ENCODE data around the gene MAB21L4.

Gene MAB21L4

GRCh38 chr2:240929364-240930095 lies 33.6 kb upstream of the MAB21L4 start:
- no peaks in the 10 kb centered on the region for H3K9me3 ChIP-seq (ENCODE audit: control insufficient read depth, insufficient read depth, low read length)
- no peaks in the 10 kb centered on the region for H3K4me1 ChIP-seq (ENCODE audit: insufficient read depth, low read length)
- H3K9ac ChIP-seq (ENCODE audit: low read depth, low read length) = no peak overlapping the region
- H3K36me3 ChIP-seq (ENCODE audit: insufficient read depth, low read length) = no peaks in the 10 kb centered on the region

- Histone ChIP-seq H3K9me3 (ENCODE audit: control insufficient read depth, insufficient read depth, low read length) (no peaks in the 10 kb centered on the region), H3K4me1 (ENCODE audit: insufficient read depth, low read length) (no peaks in the 10 kb centered on the region), H3K9ac (ENCODE audit: low read depth, low read length) (no peak overlapping the region), H3K36me3 (ENCODE audit: insufficient read depth, low read length) (no peaks in the 10 kb centered on the region)
Observed at GRCh38 chr2:240928476-240929363, 32.8 kb upstream of the MAB21L4 start.

DNA sequence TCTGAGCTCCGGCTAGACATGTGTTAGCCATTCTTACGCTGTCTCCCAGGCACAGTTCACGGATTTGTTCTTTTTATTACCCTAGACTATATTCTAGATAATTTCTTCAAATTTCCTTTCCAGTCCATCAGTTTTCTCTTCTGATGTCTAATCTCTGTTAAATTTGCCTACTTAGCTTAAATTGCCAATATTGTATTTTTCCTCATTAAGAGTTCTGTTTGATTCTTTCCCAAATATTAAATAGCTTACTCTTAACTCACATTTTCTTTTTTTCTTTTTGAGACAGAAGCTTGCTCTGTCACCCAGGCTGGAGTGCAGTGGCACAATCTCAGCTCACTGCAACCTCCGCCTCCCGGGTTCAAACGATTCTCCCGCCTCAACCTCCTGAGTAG lies 31.4 kb upstream of the MAB21L4 start:
- Histone ChIP-seq H3K9ac (ENCODE audit: low read depth, low read length) (no peak overlapping the region), H3K36me3 (ENCODE audit: insufficient read depth, low read length) (no peaks in the 10 kb centered on the region), H3K9me3 (ENCODE audit: control insufficient read depth, insufficient read depth, low read length) (no peaks in the 10 kb centered on the region), H3K4me1 (ENCODE audit: insufficient read depth, low read length) (no peaks in the 10 kb centered on the region; the same call in 1 of the 2 replicates)

- no peak overlapping the region for H3K9ac ChIP-seq (ENCODE audit: low read depth, low read length)
- H3K4me1 ChIP-seq (ENCODE audit: insufficient read depth, low read length) = no peaks in the 10 kb centered on the region; the same call in 1 of the 2 replicates
- no peaks in the 10 kb centered on the region for H3K36me3 ChIP-seq (ENCODE audit: insufficient read depth, low read length)
- H3K9me3 ChIP-seq (ENCODE audit: control insufficient read depth, insufficient read depth, low read length) = no peaks in the 10 kb centered on the region
Observed at GRCh38 chr2:240926516-240927389, 30.8 kb upstream of the MAB21L4 start.

GRCh38 chr2:240925568-240926515 lies 29.9 kb upstream of the MAB21L4 start:
- no peaks in the 10 kb centered on the region for H3K36me3 ChIP-seq (ENCODE audit: insufficient read depth, low read length)
- H3K4me1 ChIP-seq (ENCODE audit: insufficient read depth, low read length) = no peaks in the 10 kb centered on the region; the same call in 1 of the 2 replicates
- H3K9me3 ChIP-seq (ENCODE audit: control insufficient read depth, insufficient read depth, low read length) = no peaks in the 10 kb centered on the region
- no peak overlapping the region for H3K9ac ChIP-seq (ENCODE audit: low read depth, low read length)

- Histone ChIP-seq H3K4me1 (ENCODE audit: insufficient read depth, low read length) (no peaks in the 10 kb centered on the region; the same call in 1 of the 2 replicates), H3K9me3 (ENCODE audit: control insufficient read depth, insufficient read depth, low read length) (no peaks in the 10 kb centered on the region), H3K36me3 (ENCODE audit: insufficient read depth, low read length) (no peaks in the 10 kb centered on the region), H3K9ac (ENCODE audit: low read depth, low read length) (no peak overlapping the region)
Observed at GRCh38 chr2:240925191-240925567, 29.2 kb upstream of the MAB21L4 start.

- Histone ChIP-seq H3K36me3 (ENCODE audit: insufficient read depth, low read length) (no peaks in the 10 kb centered on the region), H3K9ac (ENCODE audit: low read depth, low read length) (no peak overlapping the region), H3K9me3 (ENCODE audit: control insufficient read depth, insufficient read depth, low read length) (no peaks in the 10 kb centered on the region), H3K4me1 (ENCODE audit: insufficient read depth, low read length) (no peaks in the 10 kb centered on the region; the same call in 1 of the 2 replicates)
Observed at GRCh38 chr2:240922982-240923537, 27.1 kb upstream of the MAB21L4 start.

GRCh38 chr2:240922245-240922981 lies 26.5 kb upstream of the MAB21L4 start:
- no peaks in the 10 kb centered on the region for H3K9me3 ChIP-seq (ENCODE audit: control insufficient read depth, insufficient read depth, low read length)
- H3K36me3 ChIP-seq (ENCODE audit: insufficient read depth, low read length) = no peaks in the 10 kb centered on the region
- no peak overlapping the region for H3K9ac ChIP-seq (ENCODE audit: low read depth, low read length)
- H3K4me1 ChIP-seq (ENCODE audit: insufficient read depth, low read length) = no peaks in the 10 kb centered on the region; the same call in 1 of the 2 replicates

DNA sequence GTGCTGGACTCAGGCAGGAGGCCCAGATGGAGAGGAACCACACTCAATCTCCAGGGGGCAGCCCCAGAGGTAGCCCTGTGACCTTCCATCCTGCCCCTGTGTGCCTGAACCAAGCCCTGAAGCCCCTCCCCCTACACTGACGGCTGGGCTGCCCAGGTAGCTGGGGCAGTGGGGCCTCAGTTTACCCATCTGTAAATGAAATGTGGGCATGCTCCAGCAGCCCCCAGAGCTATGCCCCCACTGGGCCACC lies 26.0 kb upstream of the MAB21L4 start:
- Histone ChIP-seq H3K4me1 (ENCODE audit: insufficient read depth, low read length) (no peaks in the 10 kb centered on the region; the same call in 1 of the 2 replicates), H3K36me3 (ENCODE audit: insufficient read depth, low read length) (no peaks in the 10 kb centered on the region), H3K9ac (ENCODE audit: low read depth, low read length) (no peak overlapping the region), H3K9me3 (ENCODE audit: control insufficient read depth, insufficient read depth, low read length) (no peaks in the 10 kb centered on the region)

GRCh38 chr2:240921311-240921994 lies 25.5 kb upstream of the MAB21L4 start:
- Histone ChIP-seq H3K4me1 (ENCODE audit: insufficient read depth, low read length) (no peaks in the 10 kb centered on the region; the same call in 1 of the 2 replicates), H3K9ac (ENCODE audit: low read depth, low read length) (no peak overlapping the region), H3K9me3 (ENCODE audit: control insufficient read depth, insufficient read depth, low read length) (no peaks in the 10 kb centered on the region), H3K36me3 (ENCODE audit: insufficient read depth, low read length) (no peaks in the 10 kb centered on the region)

- H3K9me3 ChIP-seq (ENCODE audit: control insufficient read depth, insufficient read depth, low read length) = no peaks in the 10 kb centered on the region
- H3K9ac ChIP-seq (ENCODE audit: low read depth, low read length) = no peak overlapping the region
- H3K36me3 ChIP-seq (ENCODE audit: insufficient read depth, low read length) = no peaks in the 10 kb centered on the region
- no peaks in the 10 kb centered on the region; the same call in 1 of the 2 replicates for H3K4me1 ChIP-seq (ENCODE audit: insufficient read depth, low read length)
Observed at GRCh38 chr2:240920783-240921231, 24.9 kb upstream of the MAB21L4 start.
